ENCODE results near the gene SZT2.

SZT2 gene

DNA sequence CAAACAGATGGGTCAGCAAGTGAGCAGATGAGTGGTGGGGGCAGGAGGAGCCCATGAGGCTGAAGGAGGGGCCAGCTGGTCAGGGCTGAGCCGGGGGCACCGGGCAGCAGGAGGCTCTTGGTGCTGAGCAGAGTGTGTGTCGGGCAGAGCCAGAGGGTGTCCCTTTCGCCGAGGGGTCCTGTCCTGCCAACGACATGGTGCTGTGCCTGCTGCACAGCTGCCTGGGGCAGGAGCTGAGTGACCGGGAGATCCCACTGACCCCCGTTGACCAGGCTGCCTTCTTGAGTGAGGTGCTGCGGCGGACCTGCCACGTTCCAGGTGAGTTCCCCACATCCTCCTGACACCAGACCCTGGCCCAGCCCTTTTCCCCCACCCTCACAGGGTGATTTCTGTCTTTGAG is 36.5 kb downstream of the SZT2 start:
- DNase-seq, result no peak

- no peak for DNase-seq
Measured at GRCh38 chr1:43427524-43427923, 37.8 kb downstream of the SZT2 start.

DNA sequence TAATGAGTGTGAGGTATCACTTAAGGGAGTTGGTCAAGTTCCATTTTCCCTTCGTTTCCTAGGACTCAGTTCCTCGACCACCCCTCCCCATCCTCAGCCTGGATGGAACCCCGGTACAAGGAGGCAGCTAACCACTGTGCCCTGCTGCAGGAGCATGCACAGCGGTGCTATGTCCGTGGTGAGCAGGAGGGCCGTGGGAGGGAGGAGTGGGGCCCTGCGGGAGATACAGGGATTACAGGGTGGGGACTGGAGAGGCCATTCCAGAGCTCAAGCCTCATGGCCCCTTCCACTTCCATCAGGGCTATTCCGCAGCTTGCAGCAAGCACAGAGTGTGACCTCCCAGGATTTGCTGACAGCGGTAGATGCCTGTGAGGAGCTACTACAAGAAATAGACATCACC is 38.2 kb downstream of the SZT2 start:
- DNase-seq, result no peak

DNA sequence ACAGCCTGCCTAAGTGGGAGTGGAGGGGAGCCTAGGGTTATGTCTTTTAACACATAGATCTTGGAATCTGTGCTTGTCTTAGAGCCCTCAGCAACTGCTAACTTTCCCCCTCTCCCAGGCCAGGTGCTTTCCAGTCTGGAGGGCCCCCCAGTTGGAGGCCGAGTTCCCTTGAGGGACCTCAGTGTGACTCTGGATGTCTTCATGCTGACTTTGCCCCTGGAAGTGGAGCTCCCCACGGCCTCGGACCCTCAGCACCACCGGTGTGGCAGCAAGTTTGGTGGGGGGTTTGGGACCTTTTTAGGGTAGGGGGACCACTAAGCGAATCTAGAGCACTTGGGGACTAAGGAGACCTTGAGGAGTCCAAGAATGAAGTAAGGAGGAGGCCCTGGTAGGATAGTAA is 41.1 kb downstream of the SZT2 start:
- DNase-seq, result no peak

DNA sequence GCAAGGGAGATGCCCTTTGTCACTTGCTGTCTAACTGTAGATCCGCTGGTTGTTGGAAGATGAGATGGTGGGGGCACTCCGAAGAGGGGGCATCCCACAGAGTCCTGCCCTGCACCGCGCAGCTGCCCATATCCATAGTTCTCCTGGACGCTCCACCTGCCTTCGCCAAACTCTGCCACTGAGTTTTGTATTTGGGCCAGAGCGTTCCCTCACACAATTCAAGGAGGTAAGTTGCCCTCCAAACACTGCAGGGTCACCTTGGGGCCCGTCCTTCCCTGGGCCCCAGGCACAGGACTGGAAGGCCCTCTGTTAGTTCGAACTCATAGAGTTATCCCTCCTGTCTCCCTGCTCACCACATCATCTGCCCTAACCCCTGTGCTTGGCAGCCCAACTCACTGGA is 42.0 kb downstream of the SZT2 start:
- no peak for DNase-seq

- DNase-seq, result no peak
Measured at GRCh38 chr1:43432171-43432860, 42.6 kb downstream of the SZT2 start.

- DNase-seq, result no peak
Measured at GRCh38 chr1:43432907-43433306, 43.2 kb downstream of the SZT2 start.

DNA sequence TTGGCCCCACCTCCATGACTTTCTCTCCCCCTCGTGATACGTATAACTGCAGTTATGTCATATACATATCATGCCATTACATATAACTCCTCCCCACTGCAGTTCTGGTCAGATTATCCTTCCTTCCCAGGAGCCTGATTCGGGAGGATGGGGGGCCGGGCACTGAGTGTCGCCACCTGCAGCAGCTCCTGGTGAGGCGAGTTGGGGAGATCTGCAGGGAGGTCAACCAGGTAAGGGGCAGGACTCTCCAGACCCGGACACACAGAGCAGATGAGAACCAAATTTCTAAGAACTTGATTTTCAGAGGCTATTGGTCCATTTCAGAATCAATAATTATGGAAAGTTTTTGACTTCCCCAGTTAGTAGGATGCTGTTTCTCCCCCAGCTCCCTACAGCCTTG is 44.6 kb downstream of the SZT2 start:
- DNase-seq, result no peak

DNA sequence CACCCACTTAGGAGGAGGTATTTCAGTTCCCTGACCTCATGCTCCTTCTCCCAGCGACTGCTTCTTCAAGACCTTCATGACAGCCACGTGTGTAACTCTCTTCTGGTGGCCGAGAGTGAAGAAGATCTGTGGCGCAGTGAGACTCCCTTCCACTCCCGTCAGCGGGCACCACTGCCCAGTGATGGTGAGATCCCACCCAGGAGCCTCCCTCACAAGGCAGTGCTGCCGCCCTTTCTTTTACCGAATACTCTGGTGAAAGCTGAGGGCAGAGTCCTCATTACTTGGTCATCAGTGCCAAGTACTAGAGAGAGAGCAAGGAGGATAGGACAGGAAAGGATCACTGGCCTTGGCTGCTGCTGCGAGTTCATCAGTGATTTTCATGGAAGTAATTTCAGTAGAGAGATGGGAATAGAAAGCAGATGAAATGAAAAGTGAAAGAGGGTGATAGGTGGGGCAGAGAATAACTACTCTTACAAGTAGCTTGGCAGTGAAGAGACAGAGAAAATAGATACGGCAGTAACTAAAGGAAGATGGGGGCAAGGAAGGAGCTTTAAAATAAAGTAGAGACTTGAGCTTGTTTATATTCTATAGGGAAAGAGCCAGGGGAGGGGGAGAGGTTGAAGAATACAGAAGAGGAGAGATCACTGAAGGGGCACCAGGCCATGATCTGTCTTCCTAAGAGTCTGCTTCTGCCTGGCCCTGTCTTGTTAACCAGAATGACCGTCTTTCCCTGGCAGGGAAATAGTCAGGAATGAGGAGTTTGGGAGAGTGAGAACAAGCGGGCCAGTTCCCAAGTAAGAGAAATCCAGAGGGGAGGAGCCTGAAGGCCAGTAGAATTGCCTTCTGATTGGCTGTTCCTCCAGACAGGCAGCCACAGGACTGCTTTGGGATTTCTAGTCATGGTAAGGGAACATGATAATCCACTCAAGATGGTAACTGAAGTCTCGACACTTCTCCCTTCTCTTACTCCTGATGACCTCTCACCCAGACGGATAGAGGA is 45.7 kb downstream of the SZT2 start:
- no peak for DNase-seq

- DNase-seq, result no peak
Measured at GRCh38 chr1:43436371-43436770, 46.7 kb downstream of the SZT2 start.

GRCh38 chr1:43437031-43437973 is 47.6 kb downstream of the SZT2 start:
- no peak for DNase-seq

DNA sequence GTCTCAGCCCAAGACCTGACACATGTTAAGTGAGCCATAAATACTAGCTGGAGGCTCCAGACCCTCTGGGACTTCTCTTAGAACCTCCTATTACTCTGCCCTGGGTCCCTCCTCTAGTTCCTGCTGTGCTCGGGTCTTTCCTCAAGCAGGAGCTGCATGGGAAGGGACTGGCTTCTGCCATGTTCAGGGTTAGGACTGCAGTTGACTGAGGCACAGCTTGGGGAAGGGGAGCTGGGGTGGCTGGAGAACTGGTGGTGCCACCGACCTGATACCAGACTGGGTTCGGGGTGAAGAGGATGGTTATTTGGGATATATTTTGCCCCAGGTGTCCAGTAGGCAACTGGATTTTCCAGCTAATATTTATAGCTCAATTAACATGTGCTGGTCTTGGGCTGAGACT is 48.3 kb downstream of the SZT2 start:
- no peak for DNase-seq

GRCh38 chr1:43438576-43438952 is 48.9 kb downstream of the SZT2 start:
- DNase-seq, result no peak

DNA sequence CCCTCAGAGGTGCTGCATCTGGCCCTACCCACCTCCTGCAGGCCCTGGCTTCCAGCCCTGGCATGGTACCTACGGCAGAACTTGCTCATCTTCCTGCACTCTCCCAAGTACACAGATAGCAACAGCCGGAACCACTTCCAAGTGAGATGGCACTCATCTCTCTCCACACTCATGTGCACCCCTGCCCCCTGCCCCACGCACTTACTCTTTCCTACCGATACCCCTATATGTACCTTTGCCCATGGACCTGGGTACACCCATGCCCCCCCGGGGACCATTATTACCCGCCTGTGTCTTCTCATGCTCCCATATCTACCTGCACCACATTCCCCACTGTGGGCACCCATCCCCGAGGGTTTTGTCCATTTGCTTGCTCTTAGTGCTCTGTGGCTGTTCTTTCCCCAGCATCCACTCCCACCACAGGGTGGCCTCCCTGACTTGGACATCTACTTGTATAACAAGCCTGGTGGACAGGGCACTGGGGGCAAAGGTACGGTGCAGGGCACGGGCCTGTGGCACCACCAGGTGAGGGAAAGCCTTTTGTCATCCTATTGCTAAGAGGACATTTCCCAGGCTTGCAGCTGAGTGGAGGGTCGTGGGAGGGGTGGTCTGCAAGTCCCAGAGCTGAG is 49.4 kb downstream of the SZT2 start:
- no peak for DNase-seq

GRCh38 chr1:43439781-43440180 is 50.1 kb downstream of the SZT2 start:
- DNase-seq, result no peak

- DNase-seq, result no peak
Measured at GRCh38 chr1:43440358-43440757, 50.7 kb downstream of the SZT2 start.

DNA sequence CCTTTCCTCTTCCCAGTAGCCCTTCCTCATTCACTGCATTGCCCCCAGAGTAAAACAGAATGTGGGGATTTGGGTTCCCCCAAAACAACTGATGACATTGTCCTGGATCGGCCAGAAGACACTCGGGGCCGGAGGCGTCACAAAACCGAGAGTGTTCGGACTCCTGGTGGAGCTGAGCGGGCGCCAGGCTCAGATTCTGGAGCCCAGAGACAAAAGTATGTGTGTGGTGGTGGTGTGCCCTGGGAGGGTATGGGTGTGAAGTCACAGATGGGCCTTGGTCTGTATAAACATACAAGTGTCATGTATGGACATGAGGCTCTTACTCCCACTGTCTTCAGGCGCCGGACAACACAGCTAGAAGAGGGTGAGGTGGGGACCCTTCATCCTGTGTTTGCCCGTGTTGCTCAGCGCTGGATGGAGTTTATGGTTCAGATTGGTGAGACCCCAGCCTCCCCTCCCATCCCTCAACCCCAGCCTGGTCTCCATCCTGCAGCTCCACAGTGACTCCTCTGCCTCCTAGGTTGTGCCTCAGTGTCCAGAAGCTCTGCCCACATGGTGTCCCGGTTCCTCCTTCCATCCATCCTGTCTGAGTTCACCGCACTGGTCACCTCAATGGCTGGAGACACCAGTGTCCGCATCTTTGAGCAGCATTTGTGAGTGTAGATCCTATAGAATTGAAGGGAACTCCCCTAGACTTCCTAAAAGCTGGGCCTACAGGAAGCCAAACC is 51.6 kb downstream of the SZT2 start:
- DNase-seq, result no peak

GRCh38 chr1:43441894-43442637 is 52.4 kb downstream of the SZT2 start:
- DNase-seq, result no peak

DNA sequence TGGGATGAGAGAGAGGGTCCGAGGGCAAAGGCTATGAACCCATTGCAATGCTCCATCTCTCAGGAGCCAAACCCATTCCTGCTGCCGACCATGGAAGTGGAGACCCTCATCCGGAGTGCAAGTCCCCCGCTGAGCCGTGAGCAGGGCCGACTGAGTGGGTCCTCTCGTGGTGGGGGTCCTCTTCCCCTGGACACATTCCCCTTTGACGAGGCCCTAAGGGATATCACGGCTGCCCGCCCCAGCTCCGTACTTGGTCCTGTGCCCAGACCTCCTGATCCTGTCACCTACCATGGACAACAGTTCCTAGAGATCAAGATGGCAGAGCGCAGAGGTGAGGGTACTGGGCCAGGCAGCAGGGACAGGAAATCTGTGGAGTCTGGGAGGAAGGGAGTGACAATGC is 53.1 kb downstream of the SZT2 start:
- no peak for DNase-seq

GRCh38 chr1:43443197-43443946 is 53.7 kb downstream of the SZT2 start:
- DNase-seq, result no peak

All from NCI-H446 (cell line).